ENCODE results near the gene GPR26.

GRCh38 chr10:123642293-123642692, 23.9 kb upstream of the GPR26 start:
- no peak for TF ChIP-seq CTCF (IDR thresholded peaks at IDR 0.05)
- no peak for TF ChIP-seq POLR2AphosphoS5 (IDR thresholded peaks at IDR 0.05)
- no peak for TF ChIP-seq POLR2A (IDR thresholded peaks at IDR 0.05)
- no peak for TF ChIP-seq EP300 (IDR thresholded peaks at IDR 0.05)

Measured in suprapubic skin (tissue), 4 donors.